H9 (cell line): Measurements from ENCODE around the gene PCDH9. TPM values are rescaled to one million over a fixed set of nuclear protein-coding genes. Genes with fewer than 3 reads are reported as not detected.

Experiments
- DNase-seq: peaks from one replicate; pipeline ENCODE4 v3.0.0-alpha.2; 2017
- H2AFZ ChIP-seq: one replicate; pipeline ENCODE4 v1.6.1; 2013; ENCODE audit warnings: mild to moderate bottlenecking, low read length, control low read depth, moderate library complexity
- H2AK5ac ChIP-seq: 2 replicates; pipeline ENCODE4 v1.6.1; 2013; ENCODE audit warnings: low read length, control low read depth, mixed read lengths; ENCODE audit not compliant: insufficient read length
- H2BK120ac ChIP-seq: one replicate; pipeline ENCODE4 v1.6.1; 2013; ENCODE audit warnings: low read depth, mild to moderate bottlenecking, low read length, control low read depth, inconsistent platforms; ENCODE audit not compliant: poor library complexity, severe bottlenecking
- H2BK12ac ChIP-seq: 2 replicates; pipeline ENCODE4 v1.6.1; 2013; ENCODE audit warnings: low read length, control low read depth, mixed read lengths, low read depth; ENCODE audit not compliant: insufficient read length
- H2BK15ac ChIP-seq: 2 replicates; pipeline ENCODE4 v1.6.1; 2013; ENCODE audit warnings: low read depth, low read length, control low read depth
- H2BK20ac ChIP-seq: one replicate; pipeline ENCODE4 v1.6.1; 2013; ENCODE audit warnings: low read depth, mild to moderate bottlenecking, low read length, control low read depth, inconsistent platforms; ENCODE audit not compliant: poor library complexity, severe bottlenecking
- H2BK5ac ChIP-seq: 2 replicates; pipeline ENCODE4 v1.6.1; 2013; ENCODE audit warnings: low read length, control low read depth, mixed read lengths; ENCODE audit not compliant: insufficient read length
- H3K14ac ChIP-seq: 2 replicates; pipeline ENCODE4 v1.6.1; 2013; ENCODE audit warnings: low read length, control low read depth; ENCODE audit not compliant: insufficient read depth
- H3K18ac ChIP-seq: 2 replicates; pipeline ENCODE4 v1.6.1; 2013; ENCODE audit warnings: low read depth, mild to moderate bottlenecking, mixed read lengths, low read length, control low read depth; ENCODE audit not compliant: insufficient read length
- H3K23ac ChIP-seq: 2 replicates; pipeline ENCODE4 v1.6.1; 2013; ENCODE audit warnings: low read length, control low read depth, mixed read lengths, low read depth; ENCODE audit not compliant: insufficient read length
- H3K23me2 ChIP-seq: 2 replicates; pipeline ENCODE4 v1.6.1; 2013; ENCODE audit warnings: low read depth, mild to moderate bottlenecking, mixed read lengths, low read length, control low read depth; ENCODE audit not compliant: insufficient read length, poor library complexity, severe bottlenecking
- H3K27ac ChIP-seq: 2 replicates; pipeline ENCODE4 v1.5.1; 2013; ENCODE audit warnings: low read length, control low read depth, mixed read lengths, low read depth; ENCODE audit not compliant: insufficient read length
- H3K27me3 ChIP-seq: 2 replicates; pipeline ENCODE4 v1.6.1; 2013; ENCODE audit warnings: low read length, control low read depth, inconsistent platforms; ENCODE audit not compliant: insufficient read depth
- H3K4ac ChIP-seq: 2 replicates; pipeline ENCODE4 v1.6.1; 2013; ENCODE audit warnings: low read depth, mild to moderate bottlenecking, control low read depth, inconsistent platforms, low read length, moderate library complexity
- H3K4me1 ChIP-seq: 2 replicates; pipeline ENCODE4 v1.6.1; 2013; ENCODE audit warnings: low read length, control low read depth, inconsistent platforms; ENCODE audit not compliant: insufficient read depth
- H3K4me2 ChIP-seq: 2 replicates; pipeline ENCODE4 v1.6.1; 2013; ENCODE audit warnings: low read length, control low read depth, mixed read lengths; ENCODE audit not compliant: insufficient read length, insufficient read depth
- H3K56ac ChIP-seq: 2 replicates; pipeline ENCODE4 v1.6.1; 2013; ENCODE audit warnings: low read depth, mild to moderate bottlenecking, mixed read lengths, low read length, control low read depth; ENCODE audit not compliant: insufficient read length
- H3K79me1 ChIP-seq: 2 replicates; pipeline ENCODE4 v1.6.1; 2013; ENCODE audit warnings: low read depth, mild to moderate bottlenecking, moderate library complexity, low read length, control low read depth, inconsistent platforms; ENCODE audit not compliant: insufficient read depth, poor library complexity, severe bottlenecking
- H3K79me2 ChIP-seq: 2 replicates; pipeline ENCODE4 v1.6.1; 2013; ENCODE audit warnings: low read length, control low read depth, inconsistent platforms; ENCODE audit not compliant: insufficient read depth
- H3K9ac ChIP-seq: 2 replicates; pipeline ENCODE4 v1.6.1; 2013; ENCODE audit warnings: low read length, control low read depth, mixed read lengths; ENCODE audit not compliant: insufficient read length; ENCODE audit errors: extremely low read depth
- H3K9me3 ChIP-seq: one replicate; pipeline ENCODE4 v1.6.1; 2013; ENCODE audit warnings: low read depth, low read length, inconsistent platforms; ENCODE audit not compliant: control insufficient read depth
- H3T11ph ChIP-seq: one replicate; pipeline ENCODE4 v1.6.1; 2013; ENCODE audit warnings: mild to moderate bottlenecking, low read length, control low read depth, inconsistent platforms
- H4K20me1 ChIP-seq: one replicate; pipeline ENCODE4 v1.6.1; 2013; ENCODE audit not compliant: control insufficient read depth, insufficient read length, insufficient read depth
- H4K5ac ChIP-seq: 2 replicates; pipeline ENCODE4 v1.6.1; 2013; ENCODE audit warnings: low read depth, mild to moderate bottlenecking, mixed read lengths, low read length, control low read depth; ENCODE audit not compliant: insufficient read length
- H4K8ac ChIP-seq: replicated peaks from 2 replicates; pipeline ENCODE4 v1.6.1; 2013; ENCODE audit warnings: low read length, control low read depth, mixed read lengths, low read depth; ENCODE audit not compliant: insufficient read length
- H4K91ac ChIP-seq: 2 replicates; pipeline ENCODE4 v1.6.1; 2013; ENCODE audit warnings: low read depth, mild to moderate bottlenecking, moderate library complexity, mixed read lengths, low read length, control low read depth; ENCODE audit not compliant: insufficient read length
- H3K27ac Mint-ChIP-seq, 3 experiments: 2 replicates in 2 of 3; 3 replicates in 1 of 3; pipeline ENCODE4 v1.8.0; 2020 to 2021; ENCODE audit warnings: mixed read lengths in 3 of 3, mild to moderate bottlenecking in 1 of 3, moderate library complexity in 1 of 3
- H3K27me3 Mint-ChIP-seq: 2 replicates; pipeline ENCODE4 v1.8.0; 2021; ENCODE audit warnings: low read depth, mild to moderate bottlenecking, moderate library complexity, mixed read lengths
- H3K36me3 Mint-ChIP-seq, 3 experiments: 2 replicates in 2 of 3; 3 replicates in 1 of 3; pipeline ENCODE4 v1.8.0; 2020 to 2021; ENCODE audit warnings: low read depth in 3 of 3, mixed read lengths in 3 of 3; ENCODE audit not compliant: insufficient read depth in 1 of 3
- H3K4me1 Mint-ChIP-seq, 2 experiments: 2 replicates each; pipeline ENCODE4 v1.8.0; 2020; ENCODE audit warnings: mixed read lengths in 2 of 2
- H3K4me3 Mint-ChIP-seq, 2 experiments: 2 replicates in 1 of 2; 3 replicates in 1 of 2; pipeline ENCODE4 v1.8.0; 2020 to 2021; ENCODE audit warnings: mild to moderate bottlenecking in 2 of 2, mixed read lengths in 2 of 2, moderate library complexity in 1 of 2
- H3K9me3 Mint-ChIP-seq, 2 experiments: 2 replicates in 1 of 2; 3 replicates in 1 of 2; pipeline ENCODE4 v1.8.0; 2020; ENCODE audit warnings: mild to moderate bottlenecking in 2 of 2, mixed read lengths in 2 of 2, moderate library complexity in 1 of 2
- WGBS: extraction: QIAGEN DNeasy Blood & Tissue Kit; methylation state at CpG from one replicate; pipeline ENCODE4 v1.1.7; 2013; ENCODE audit warnings: missing lambda C conversion rate, low lambda C conversion rate, mixed read lengths; ENCODE audit not compliant: insufficient read length; ENCODE audit errors: extremely low coverage; 5-methylcytosine and 5-hydroxymethylcytosine counted together
- total RNA-seq: library from RNA; stranded (reverse); gene quantifications from 2 replicates; pipeline ENCODE4 v1.2.1, GENCODE V29; 2021
- TF ChIP-seq, protein P1 (sequence below): fragments of 200-600 bp; sonication (generic); conservative IDR thresholded peaks from 3 replicates; pipeline ENCODE4 v1.8.0; 2021; ENCODE audit warnings: antibody characterized with exemption, mild to moderate bottlenecking

Gene PCDH9
- total RNA-seq, 1 experiment from 2014 or later: 0.11 TPM

DNA sequence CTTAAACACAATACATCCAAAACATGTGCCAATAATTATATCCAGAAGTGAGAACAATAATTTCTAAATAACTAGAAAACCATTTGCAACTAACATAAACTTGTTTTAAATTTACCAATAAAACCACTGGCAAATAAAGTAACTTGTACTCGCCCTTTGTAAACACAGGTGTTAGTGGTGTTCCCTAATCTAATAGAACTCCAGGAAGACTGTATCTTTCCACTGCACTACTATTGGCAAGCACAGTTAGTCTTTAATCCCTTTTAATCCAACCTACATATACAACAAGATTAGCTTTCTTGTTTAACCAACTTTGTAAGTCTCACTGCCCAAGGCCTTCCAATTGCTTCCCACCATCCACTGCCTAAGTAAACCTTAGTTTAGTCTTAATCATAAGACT, 79.5 kb downstream of the PCDH9 start:
- no peak overlapping the region for H4K91ac ChIP-seq
- WGBS: no CpG with 5 or more reads among the region's 1 CpG
- no peak overlapping the region for H3K27ac ChIP-seq
- no peak overlapping the region for H2AK5ac ChIP-seq
- no peak overlapping the region for H3K14ac ChIP-seq
- no peaks in the 10 kb centered on the region for H3K27me3 ChIP-seq
- H4K8ac ChIP-seq: no peak overlapping the region
- no peak overlapping the region for H3K4me3 Mint-ChIP-seq
- H3K23ac ChIP-seq: no peak overlapping the region
- H4K5ac ChIP-seq: no peak overlapping the region
- H2BK120ac ChIP-seq: no peak overlapping the region
- H3K9me3 Mint-ChIP-seq: no peaks in the 10 kb centered on the region
- no peak overlapping the region for H2BK20ac ChIP-seq
- no peak overlapping the region for H3K27ac Mint-ChIP-seq
- no peak for DNase-seq
- H3K56ac ChIP-seq: no peak overlapping the region
- H3K23me2 ChIP-seq: no peaks in the 10 kb centered on the region
- no peaks in the 10 kb centered on the region for H4K20me1 ChIP-seq
- H3K18ac ChIP-seq: no peak overlapping the region
- no peak overlapping the region for H2AFZ ChIP-seq
- no peak overlapping the region for H3T11ph ChIP-seq
- H3K36me3 Mint-ChIP-seq: no peaks in the 10 kb centered on the region
- H2BK15ac ChIP-seq: no peak overlapping the region
- H3K9me3 ChIP-seq: no peaks in the 10 kb centered on the region
- no peak overlapping the region for H3K4me2 ChIP-seq
- no peaks in the 10 kb centered on the region for H3K27me3 Mint-ChIP-seq
- H3K4me1 ChIP-seq: no peaks in the 10 kb centered on the region; the same call in 1 of the 2 replicates
- H3K4ac ChIP-seq: no peak overlapping the region
- TF ChIP-seq, protein P1, sequence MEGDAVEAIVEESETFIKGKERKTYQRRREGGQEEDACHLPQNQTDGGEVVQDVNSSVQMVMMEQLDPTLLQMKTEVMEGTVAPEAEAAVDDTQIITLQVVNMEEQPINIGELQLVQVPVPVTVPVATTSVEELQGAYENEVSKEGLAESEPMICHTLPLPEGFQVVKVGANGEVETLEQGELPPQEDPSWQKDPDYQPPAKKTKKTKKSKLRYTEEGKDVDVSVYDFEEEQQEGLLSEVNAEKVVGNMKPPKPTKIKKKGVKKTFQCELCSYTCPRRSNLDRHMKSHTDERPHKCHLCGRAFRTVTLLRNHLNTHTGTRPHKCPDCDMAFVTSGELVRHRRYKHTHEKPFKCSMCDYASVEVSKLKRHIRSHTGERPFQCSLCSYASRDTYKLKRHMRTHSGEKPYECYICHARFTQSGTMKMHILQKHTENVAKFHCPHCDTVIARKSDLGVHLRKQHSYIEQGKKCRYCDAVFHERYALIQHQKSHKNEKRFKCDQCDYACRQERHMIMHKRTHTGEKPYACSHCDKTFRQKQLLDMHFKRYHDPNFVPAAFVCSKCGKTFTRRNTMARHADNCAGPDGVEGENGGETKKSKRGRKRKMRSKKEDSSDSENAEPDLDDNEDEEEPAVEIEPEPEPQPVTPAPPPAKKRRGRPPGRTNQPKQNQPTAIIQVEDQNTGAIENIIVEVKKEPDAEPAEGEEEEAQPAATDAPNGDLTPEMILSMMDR: no peak
- no peaks in the 10 kb centered on the region for H3K79me1 ChIP-seq
- H3K79me2 ChIP-seq: no peaks in the 10 kb centered on the region
- H3K9ac ChIP-seq: no peak overlapping the region
- H2BK12ac ChIP-seq: no peak overlapping the region
- H3K4me1 Mint-ChIP-seq: peaks cover 12 to 17% of the 10 kb centered on the region in 2 experiments
- no peak overlapping the region for H2BK5ac ChIP-seq
